A549 (cell line): ENCODE measurements around the gene RTN4IP1.

Experiments
- BHLHE40 ChIP-seq: IDR thresholded peaks from 2 replicates; pipeline ENCODE4 v1.6.1; 2012; ENCODE audit warnings: low read depth, low read length, inconsistent platforms
- CEBPB ChIP-seq, 2 experiments: fragments of >200 bp in 1 of 2; sonication (Bioruptor Twin) in 1 of 2; formaldehyde crosslinking in 1 of 2; IDR thresholded peaks; 2 replicates each; pipeline ENCODE4 v1.6.1; 2012 to 2016
- CTCF ChIP-seq: fragments of >200 bp; sonication (Bioruptor Twin); formaldehyde crosslinking; IDR thresholded peaks from 3 replicates; pipeline ENCODE4 v1.5.1; 2016
- POLR2A ChIP-seq: IDR thresholded peaks from 2 replicates; pipeline ENCODE4 v1.6.1; 2012; ENCODE audit warnings: mild to moderate bottlenecking, low read length
- REST ChIP-seq: fragments of 200-600 bp; sonication (generic); IDR thresholded peaks from 2 replicates; pipeline ENCODE4 v1.6.1; 2016; ENCODE audit warnings: antibody characterized with exemption, mild to moderate bottlenecking, moderate library complexity
- RNF2 ChIP-seq: fragments of 200-600 bp; sonication (generic); IDR thresholded peaks from 2 replicates; pipeline ENCODE4 v1.6.1; 2016; ENCODE audit warnings: low read depth, mild to moderate bottlenecking, antibody characterized with exemption, moderate library complexity, borderline replicate concordance
- SREBF2 ChIP-seq: fragments of 450-650 bp; IDR thresholded peaks from 2 replicates; pipeline ENCODE4 v1.6.1; 2014; ENCODE audit warnings: mild to moderate bottlenecking, moderate library complexity

- TF ChIP-seq BHLHE40 (no peak), REST (no peak), CTCF (no peak), CEBPB (IDR thresholded peaks at IDR 0.05) (no peak), RNF2 (no peak), POLR2A (no peak), SREBF2 (no peak)
Observed at GRCh38 chr6:106671651-106672050, 42.4 kb upstream of the RTN4IP1 start.
